Activated B cell treated with CpG ODN at 0.5 μM for 24 hours (primary cell): Measurements from ENCODE around the gene TMPRSS11E. TPM values are rescaled to one million over a fixed set of nuclear protein-coding genes. Genes with fewer than 3 reads are reported as not detected.

Experiments
- ATAC-seq: fragments of 200-7000 bp; cut with Tn5 transposase; one replicate; pipeline ENCODE4 v1.10.0; 2021; ENCODE audit warnings: low read depth, mild to moderate bottlenecking, moderate library complexity
- CTCF ChIA-PET: fragments of 350-600 bp; sonication (Branson Sonifier 250); formaldehyde crosslinking; loops from one replicate; lab custom pipeline; 2021; ENCODE audit warnings: antibody characterized with exemption; lab: Charles Lee
- POLR2A ChIA-PET: fragments of 350-600 bp; sonication (Branson Sonifier 250); formaldehyde crosslinking; loops from one replicate; lab custom pipeline; 2021; ENCODE audit warnings: antibody characterized with exemption; lab: Charles Lee
- DNase-seq: peaks from one replicate; pipeline ENCODE4 v3.0.0; 2022
- H3K27ac Mint-ChIP-seq: one replicate; pipeline ENCODE4 v1.8.0; 2020; ENCODE audit warnings: mixed read lengths
- H3K27me3 Mint-ChIP-seq: one replicate; pipeline ENCODE4 v1.8.0; 2021; ENCODE audit warnings: mixed read lengths
- H3K36me3 Mint-ChIP-seq: one replicate; pipeline ENCODE4 v1.8.0; 2021; ENCODE audit warnings: low read depth, mixed read lengths
- H3K4me1 Mint-ChIP-seq: one replicate; pipeline ENCODE4 v1.8.0; 2021; ENCODE audit warnings: mixed read lengths
- H3K4me3 Mint-ChIP-seq: one replicate; pipeline ENCODE4 v1.8.0; 2020; ENCODE audit warnings: mild to moderate bottlenecking, mixed read lengths
- H3K9me3 Mint-ChIP-seq: one replicate; pipeline ENCODE4 v1.8.0; 2020; ENCODE audit warnings: mixed read lengths
- CTCF ChIP-seq: fragments of 200-600 bp; IDR thresholded peaks from one replicate; pipeline ENCODE4 v1.8.0; 2022; ENCODE audit warnings: antibody characterized with exemption, mild to moderate bottlenecking
- intact Hi-C: fragments of 100-400 bp; cut with micrococcal nuclease; formaldehyde crosslinking; loops from one replicate; pipeline ENCODE4 v1.15.1; 2024
- total RNA-seq: library from RNA; stranded (reverse); gene quantifications from 2 replicates; pipeline ENCODE4 v1.2.3, GENCODE V29; 2022

Gene TMPRSS11E
- total RNA-seq, 1 donor from 2014 or later: not detected

GRCh38 chr4:68466751-68467150, 19.5 kb downstream of the TMPRSS11E start:
- no peak for TF ChIP-seq CTCF
- CTCF ChIA-PET: no interaction called here

GRCh38 chr4:68469482-68469881, 22.2 kb downstream of the TMPRSS11E start:
- DNase-seq (no peak), ATAC-seq (no peak)
- Mint-ChIP-seq H3K27ac (no peak overlapping the region), H3K4me3 (no peak overlapping the region), H3K4me1 (no peaks in the 10 kb centered on the region), H3K9me3 (no peaks in the 10 kb centered on the region), H3K36me3 (no peaks in the 10 kb centered on the region), H3K27me3 (peaks cover 1% of the 10 kb centered on the region)
- TF ChIP-seq CTCF: no peak
- CTCF ChIA-PET: no interaction called here
- intact Hi-C loops: no loop called here
- POLR2A ChIA-PET: no interaction called here

More at GRCh38 chr4:68466751-68467150, 19.5 kb downstream of the TMPRSS11E start:
- no peak for DNase-seq
- no peak for ATAC-seq
- intact Hi-C loops: no loop called here
- H3K27me3 Mint-ChIP-seq: no peaks in the 10 kb centered on the region
- no peak overlapping the region for H3K27ac Mint-ChIP-seq
- H3K4me3 Mint-ChIP-seq: no peak overlapping the region
- H3K36me3 Mint-ChIP-seq: no peaks in the 10 kb centered on the region
- no peaks in the 10 kb centered on the region for H3K9me3 Mint-ChIP-seq
- H3K4me1 Mint-ChIP-seq: no peaks in the 10 kb centered on the region
- POLR2A ChIA-PET: no interaction called here

GRCh38 chr4:68476191-68476590, 28.9 kb downstream of the TMPRSS11E start:
- peaks cover 1% of the 10 kb centered on the region for H3K27me3 Mint-ChIP-seq
- no peak overlapping the region for H3K4me3 Mint-ChIP-seq
- DNase-seq (no peak), ATAC-seq (no peak)
- H3K36me3 Mint-ChIP-seq: no peaks in the 10 kb centered on the region
- H3K4me1 Mint-ChIP-seq: no peaks in the 10 kb centered on the region
- no peak overlapping the region for H3K27ac Mint-ChIP-seq
- TF ChIP-seq CTCF: no peak
- no peaks in the 10 kb centered on the region for H3K9me3 Mint-ChIP-seq
- POLR2A ChIA-PET: no interaction called here
- CTCF ChIA-PET: no interaction called here
- intact Hi-C loops: loop anchor here (1.0 kb wide), 1 partner anchor 8 kb away; no protein-coding TSS in a partner anchor

- Mint-ChIP-seq H3K9me3 (no peaks in the 10 kb centered on the region), H3K27me3 (no peaks in the 10 kb centered on the region), H3K4me1 (peaks cover 2% of the 10 kb centered on the region), H3K4me3 (no peak overlapping the region), H3K36me3 (no peaks in the 10 kb centered on the region), H3K27ac (no peak overlapping the region)
- ATAC-seq: no peak
- no peak for TF ChIP-seq CTCF
- no peak for DNase-seq
- CTCF ChIA-PET: no interaction called here
- POLR2A ChIA-PET: no interaction called here
- intact Hi-C loops: no loop called here
These were observed 42.1 kb downstream of the TMPRSS11E start for GRCh38 chr4:68489338-68489737.

GRCh38 chr4:68490826-68491457, 43.7 kb downstream of the TMPRSS11E start:
- no peak overlapping the region for H3K4me3 Mint-ChIP-seq
- ChIA-PET CTCF (no interaction called here), POLR2A (no interaction called here)
- DNase-seq: no peak
- no peaks in the 10 kb centered on the region for H3K9me3 Mint-ChIP-seq
- H3K36me3 Mint-ChIP-seq: no peaks in the 10 kb centered on the region
- H3K27ac Mint-ChIP-seq: no peak overlapping the region
- TF ChIP-seq CTCF: no peak
- H3K27me3 Mint-ChIP-seq: no peaks in the 10 kb centered on the region
- peaks cover 9% of the 10 kb centered on the region for H3K4me1 Mint-ChIP-seq
- intact Hi-C loops: loop anchor here (10.0 kb wide), 1 partner anchor 544 kb away; no protein-coding TSS in a partner anchor
- ATAC-seq: no peak
